ENCODE data around the gene GLIPR1L2.
"Not testable (repeated sequence)": the region's sequence is repeated elsewhere in the genome, so short reads cannot be mapped to it uniquely, and the experiment has no call there.

GLIPR1L2 gene

DNA sequence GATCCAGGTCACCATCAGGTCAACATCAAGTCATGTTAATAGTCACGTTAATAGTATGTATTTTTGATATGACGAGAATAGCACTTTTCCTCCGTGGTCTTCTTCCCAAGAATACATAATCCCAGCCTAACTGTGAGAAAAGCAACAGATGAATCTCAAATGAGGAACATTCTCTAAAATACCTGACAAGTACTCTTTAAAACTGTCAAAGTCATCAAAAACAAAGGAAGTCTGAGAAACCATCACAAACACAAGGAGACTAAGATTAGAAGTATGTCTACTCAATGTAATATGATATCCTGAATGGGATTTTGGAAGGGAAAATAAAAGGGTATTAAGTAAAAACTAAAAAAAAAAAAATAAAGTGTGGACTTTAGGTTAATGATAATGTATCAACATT is 52.8 kb downstream of the GLIPR1L2 start:
- H3K4me1 Mint-ChIP-seq (ENCODE audit: low read depth) = no peaks in the 10 kb centered on the region
- H3K4me3 Mint-ChIP-seq = no peak overlapping the region
- no peak overlapping the region for H3K27ac Mint-ChIP-seq
- H3K36me3 Mint-ChIP-seq = peaks cover 6% of the 10 kb centered on the region
- peaks cover 7% of the 10 kb centered on the region for H3K27me3 Mint-ChIP-seq
- H3K9me3 Mint-ChIP-seq (ENCODE audit: low read depth) = peaks cover 5% of the 10 kb centered on the region

DNA sequence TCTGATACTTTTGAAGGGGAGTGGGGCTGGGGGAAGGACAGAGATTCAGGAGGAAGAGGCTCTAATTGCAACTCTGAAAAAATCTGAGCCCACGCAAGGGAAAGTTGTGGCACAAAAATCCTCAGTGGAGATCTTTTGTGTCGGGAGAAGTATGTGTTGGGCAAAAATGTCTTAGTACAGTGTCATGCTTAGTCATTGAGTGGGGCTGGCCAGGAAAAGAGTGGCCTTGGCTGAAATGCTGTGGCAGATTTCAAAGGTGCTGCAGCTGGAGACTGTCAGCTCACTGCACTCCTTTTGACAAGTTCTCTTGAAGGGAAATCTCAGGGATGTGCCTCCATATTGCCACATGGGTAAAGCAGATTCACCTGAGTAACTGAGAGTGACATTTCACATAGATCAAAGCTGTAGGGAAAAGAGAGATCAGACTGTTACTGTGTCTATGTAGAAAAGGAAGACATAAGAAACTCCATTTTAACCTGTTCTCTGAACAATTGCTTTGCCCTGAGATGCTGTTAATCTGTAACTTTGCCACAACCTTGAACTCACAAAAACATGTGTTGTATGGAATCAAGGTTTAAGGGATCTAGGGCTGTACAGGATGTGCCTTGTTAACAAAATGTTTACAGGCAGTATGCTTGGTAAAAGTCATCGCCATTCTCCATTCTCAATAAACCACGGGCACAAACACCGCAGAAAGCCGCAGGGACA is 53.7 kb downstream of the GLIPR1L2 start:
- Mint-ChIP-seq H3K9me3 (ENCODE audit: low read depth) (peaks cover 5% of the 10 kb centered on the region), H3K27me3 (peaks cover 7% of the 10 kb centered on the region), H3K4me3 (no peak overlapping the region), H3K36me3 (peaks cover 6% of the 10 kb centered on the region), H3K27ac (no peak overlapping the region), H3K4me1 (ENCODE audit: low read depth) (no peaks in the 10 kb centered on the region)

DNA sequence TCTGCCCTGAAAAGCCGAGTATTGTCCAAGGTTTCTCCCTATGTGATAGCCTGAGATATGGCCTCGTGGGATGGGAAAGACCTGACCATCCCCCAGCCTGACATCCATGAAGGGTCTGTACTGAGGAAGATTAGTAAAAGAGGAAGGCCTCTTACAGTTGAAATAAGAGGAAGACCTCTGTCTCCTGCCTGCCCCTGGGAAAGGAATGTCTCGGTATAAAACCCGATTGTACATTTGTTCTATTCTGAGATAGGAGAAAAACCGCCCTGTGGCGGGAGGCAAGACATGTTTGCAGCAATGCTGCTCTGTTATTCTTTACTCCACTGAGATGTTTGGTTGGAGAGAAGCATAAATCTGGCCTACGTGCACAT is 54.2 kb downstream of the GLIPR1L2 start:
- H3K27ac Mint-ChIP-seq; H3K36me3 Mint-ChIP-seq; H3K27me3 Mint-ChIP-seq; H3K9me3 Mint-ChIP-seq (ENCODE audit: low read depth); H3K4me1 Mint-ChIP-seq (ENCODE audit: low read depth); H3K4me3 Mint-ChIP-seq: not testable (repeated sequence)

DNA sequence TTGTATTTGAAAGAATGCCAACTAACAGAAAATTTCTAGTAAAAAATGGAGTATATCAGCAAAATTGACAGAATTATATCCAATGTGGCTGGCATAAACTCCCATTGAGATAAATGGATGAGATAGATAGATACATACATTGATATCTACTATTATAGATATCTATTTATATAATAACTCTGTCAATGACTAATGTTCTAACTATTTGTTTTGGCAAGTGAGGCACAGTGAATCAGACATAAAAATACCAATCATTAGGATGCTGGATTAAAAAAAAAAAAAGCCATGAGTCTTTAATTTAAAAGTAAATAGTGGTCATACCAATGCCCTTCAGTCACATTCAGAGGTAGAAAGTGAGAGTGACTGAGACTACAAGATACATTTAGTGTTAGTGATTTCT is 56.0 kb downstream of the GLIPR1L2 start:
- Mint-ChIP-seq H3K4me1 (ENCODE audit: low read depth) (no peaks in the 10 kb centered on the region), H3K27me3 (peaks cover 7% of the 10 kb centered on the region), H3K9me3 (ENCODE audit: low read depth) (no peaks in the 10 kb centered on the region), H3K27ac (no peak overlapping the region), H3K4me3 (no peak overlapping the region), H3K36me3 (no peaks in the 10 kb centered on the region)

DNA sequence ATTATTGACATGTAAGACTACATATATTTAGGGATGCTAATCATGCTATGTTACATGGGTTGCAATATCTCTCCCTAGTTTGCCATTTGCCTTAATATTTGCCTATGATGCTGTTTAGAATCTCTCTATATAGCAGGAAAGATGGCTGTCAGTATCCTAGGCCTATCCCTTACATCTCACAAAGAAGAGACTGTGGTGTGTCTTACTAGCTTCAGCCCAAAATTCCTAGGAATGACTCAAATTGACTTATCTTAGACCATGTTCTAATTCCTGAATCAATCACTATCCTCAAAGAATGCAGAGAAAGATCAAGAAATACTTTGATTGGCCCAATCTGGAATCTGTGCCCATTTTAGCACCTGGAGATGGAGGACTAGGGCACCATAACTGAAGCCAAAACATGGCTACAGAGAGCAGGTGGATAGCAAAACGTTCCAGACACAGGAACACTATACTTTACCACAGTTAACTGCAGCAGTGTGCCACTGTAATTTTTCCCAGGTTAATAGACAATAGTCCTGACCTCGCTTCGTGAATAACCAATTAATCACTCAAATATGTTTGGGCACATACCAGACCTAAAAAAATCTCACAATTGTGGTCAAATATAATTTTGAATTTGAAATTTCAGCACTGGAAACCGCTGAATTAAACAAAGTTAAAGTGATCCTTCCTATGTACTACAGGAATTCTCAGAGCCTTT is 57.0 kb downstream of the GLIPR1L2 start:
- H3K9me3 Mint-ChIP-seq (ENCODE audit: low read depth) = no peaks in the 10 kb centered on the region
- peaks cover 7% of the 10 kb centered on the region for H3K27me3 Mint-ChIP-seq
- no peak overlapping the region for H3K27ac Mint-ChIP-seq
- H3K4me3 Mint-ChIP-seq = no peak overlapping the region
- no peaks in the 10 kb centered on the region for H3K4me1 Mint-ChIP-seq (ENCODE audit: low read depth)
- no peaks in the 10 kb centered on the region for H3K36me3 Mint-ChIP-seq

DNA sequence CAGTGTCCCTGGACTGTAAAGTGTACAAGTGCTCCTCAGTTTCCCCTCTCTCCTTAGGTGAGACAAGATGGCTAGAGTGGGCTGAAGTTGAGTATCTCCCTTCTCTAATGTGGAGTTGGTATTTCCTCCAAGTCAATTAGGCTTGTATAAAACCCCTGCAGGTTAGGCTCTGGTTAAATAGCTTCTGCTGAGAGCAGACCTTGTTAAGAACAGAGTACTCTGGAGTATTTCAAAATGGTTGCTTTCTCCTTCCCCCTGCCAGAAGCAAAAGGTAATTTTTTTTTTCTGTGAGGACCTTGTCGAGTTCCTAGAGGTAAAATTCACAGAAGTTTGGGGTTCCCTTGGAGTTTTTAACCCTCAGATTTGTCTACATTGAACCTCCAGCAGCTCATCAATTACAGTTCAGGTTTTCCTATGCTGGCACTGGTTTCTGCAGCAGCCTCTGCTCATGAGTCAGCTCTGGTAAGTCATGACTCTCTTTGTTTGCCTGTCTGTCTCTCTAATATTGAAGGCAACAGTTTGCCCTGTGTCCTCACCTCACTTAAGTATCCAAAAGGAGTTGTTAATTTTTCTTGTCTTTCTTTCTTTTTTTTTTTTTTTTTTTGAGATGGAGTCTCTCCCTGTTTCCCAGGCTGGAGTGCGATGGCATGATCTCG is 61.9 kb downstream of the GLIPR1L2 start:
- Mint-ChIP-seq H3K27ac (no peak overlapping the region), H3K4me3 (no peak overlapping the region), H3K36me3 (no peaks in the 10 kb centered on the region), H3K27me3 (no peaks in the 10 kb centered on the region), H3K9me3 (ENCODE audit: low read depth) (no peaks in the 10 kb centered on the region), H3K4me1 (ENCODE audit: low read depth) (peaks cover 13% of the 10 kb centered on the region)

DNA sequence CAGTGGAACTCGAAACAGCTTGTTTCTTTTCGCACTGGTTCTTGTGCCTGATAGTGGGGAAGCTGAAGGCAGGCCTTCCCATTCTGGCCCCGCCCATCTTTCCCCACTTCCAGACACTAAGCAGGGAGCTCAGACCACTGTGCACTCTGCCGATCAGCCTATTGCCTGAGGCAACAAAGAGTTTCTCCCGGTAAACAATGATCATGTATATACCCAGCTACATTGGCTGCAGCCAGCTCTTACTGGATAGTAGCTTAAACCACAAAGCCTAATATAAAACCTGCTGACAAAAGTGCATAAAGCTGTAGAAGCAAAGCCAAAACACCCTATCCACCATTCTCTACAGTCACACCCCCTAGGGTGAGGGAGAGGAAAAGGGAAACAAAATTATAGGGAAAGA is 65.0 kb downstream of the GLIPR1L2 start:
- Mint-ChIP-seq H3K27me3 (no peaks in the 10 kb centered on the region), H3K4me3 (no peak overlapping the region), H3K9me3 (ENCODE audit: low read depth) (no peaks in the 10 kb centered on the region), H3K4me1 (ENCODE audit: low read depth) (peaks cover 30% of the 10 kb centered on the region), H3K27ac (no peak overlapping the region), H3K36me3 (no peaks in the 10 kb centered on the region)

DNA sequence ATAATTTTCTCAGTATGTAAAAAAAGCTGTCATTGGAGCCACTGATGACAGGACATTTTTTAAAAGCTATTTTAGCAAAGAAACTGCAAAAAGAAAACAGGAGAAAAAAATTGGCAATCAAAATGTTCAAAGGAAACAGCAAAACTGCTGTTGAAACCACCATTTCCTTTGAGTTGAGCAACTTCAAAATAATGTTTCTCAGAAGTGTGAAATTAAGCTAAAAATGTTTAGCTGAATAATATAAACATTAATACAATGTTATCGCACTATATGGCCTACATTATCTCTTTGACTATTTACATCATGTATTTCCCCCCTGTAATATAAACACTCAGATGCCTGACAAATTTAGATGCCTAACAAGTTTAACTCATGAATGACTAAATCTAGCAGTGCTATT is 66.3 kb downstream of the GLIPR1L2 start:
- H3K9me3 Mint-ChIP-seq (ENCODE audit: low read depth) = no peaks in the 10 kb centered on the region
- no peak overlapping the region for H3K27ac Mint-ChIP-seq
- H3K4me1 Mint-ChIP-seq (ENCODE audit: low read depth) = peaks cover 33% of the 10 kb centered on the region

DNA sequence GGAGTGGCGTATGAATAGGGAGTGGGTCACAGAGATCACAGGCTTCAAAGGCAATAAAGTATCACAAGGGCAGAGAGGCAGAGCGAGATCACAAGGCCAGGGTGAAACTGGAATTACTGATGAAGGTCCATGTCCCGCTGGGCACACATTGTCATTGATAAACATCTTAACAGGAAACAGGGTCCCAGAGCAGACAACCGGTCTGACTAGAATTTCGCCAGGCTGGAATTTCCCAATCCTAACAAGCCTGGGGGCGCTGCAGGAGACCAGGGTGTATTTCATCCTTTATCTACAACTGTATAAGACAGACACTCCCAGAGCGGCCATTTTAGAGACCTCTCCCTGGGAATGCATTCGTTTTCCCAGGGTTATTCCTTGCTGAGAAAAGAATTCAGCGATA is 67.0 kb downstream of the GLIPR1L2 start:
- not testable (repeated sequence) for H3K27me3 Mint-ChIP-seq; H3K9me3 Mint-ChIP-seq (ENCODE audit: low read depth); H3K4me3 Mint-ChIP-seq; H3K36me3 Mint-ChIP-seq; H3K27ac Mint-ChIP-seq
- peaks cover 33% of the 10 kb centered on the region for H3K4me1 Mint-ChIP-seq (ENCODE audit: low read depth)

More for the DNA sequence above, 66.3 kb downstream of the GLIPR1L2 start:
- Mint-ChIP-seq H3K27me3 (no peaks in the 10 kb centered on the region), H3K4me3 (no peak overlapping the region), H3K36me3 (no peaks in the 10 kb centered on the region)

DNA sequence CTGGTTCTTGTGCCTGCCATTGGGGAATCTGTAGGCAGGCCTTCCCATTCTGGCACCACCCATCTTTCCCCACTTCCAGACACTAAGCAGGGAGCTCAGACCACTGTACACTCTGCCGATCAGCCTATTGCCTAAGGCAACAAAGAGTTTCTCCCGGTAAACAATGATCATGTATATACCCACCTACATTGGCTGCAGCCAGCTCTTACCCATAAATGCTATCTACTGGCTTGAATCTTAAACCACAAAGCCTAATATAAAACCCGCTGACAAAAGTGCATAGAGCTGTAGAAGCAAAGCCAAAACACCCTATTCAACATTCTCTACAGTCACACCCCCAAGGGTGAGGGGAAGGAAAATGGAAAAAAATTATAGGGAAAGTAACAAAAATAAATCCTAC is 68.9 kb downstream of the GLIPR1L2 start:
- peaks cover 33% of the 10 kb centered on the region for H3K4me1 Mint-ChIP-seq (ENCODE audit: low read depth)
- H3K27me3 Mint-ChIP-seq = no peaks in the 10 kb centered on the region
- H3K4me3 Mint-ChIP-seq = no peak overlapping the region
- no peak overlapping the region for H3K27ac Mint-ChIP-seq
- H3K9me3 Mint-ChIP-seq (ENCODE audit: low read depth) = no peaks in the 10 kb centered on the region
- H3K36me3 Mint-ChIP-seq = no peaks in the 10 kb centered on the region

DNA sequence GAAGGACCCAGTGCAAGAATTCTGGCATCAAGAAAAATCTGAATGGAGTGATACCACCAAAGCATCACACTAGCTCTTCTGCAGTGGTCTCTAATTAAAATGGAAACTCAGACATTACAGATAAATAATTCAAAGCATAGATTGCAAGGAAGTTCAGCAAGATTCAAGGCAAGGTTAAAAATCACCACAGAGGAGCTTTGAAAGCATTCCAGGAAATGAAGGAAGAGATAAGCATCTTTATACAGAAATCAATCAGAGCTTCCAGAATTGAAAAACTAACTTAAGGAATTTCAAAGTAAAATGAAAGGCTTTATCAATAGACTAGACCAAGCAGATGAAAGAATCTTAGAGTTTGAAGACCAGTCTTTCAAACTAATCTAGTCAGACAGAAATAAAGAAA is 69.3 kb downstream of the GLIPR1L2 start:
- Mint-ChIP-seq H3K4me3 (no peak overlapping the region), H3K4me1 (ENCODE audit: low read depth) (peaks cover 33% of the 10 kb centered on the region), H3K36me3 (no peaks in the 10 kb centered on the region), H3K9me3 (ENCODE audit: low read depth) (no peaks in the 10 kb centered on the region), H3K27ac (no peak overlapping the region), H3K27me3 (no peaks in the 10 kb centered on the region)

DNA sequence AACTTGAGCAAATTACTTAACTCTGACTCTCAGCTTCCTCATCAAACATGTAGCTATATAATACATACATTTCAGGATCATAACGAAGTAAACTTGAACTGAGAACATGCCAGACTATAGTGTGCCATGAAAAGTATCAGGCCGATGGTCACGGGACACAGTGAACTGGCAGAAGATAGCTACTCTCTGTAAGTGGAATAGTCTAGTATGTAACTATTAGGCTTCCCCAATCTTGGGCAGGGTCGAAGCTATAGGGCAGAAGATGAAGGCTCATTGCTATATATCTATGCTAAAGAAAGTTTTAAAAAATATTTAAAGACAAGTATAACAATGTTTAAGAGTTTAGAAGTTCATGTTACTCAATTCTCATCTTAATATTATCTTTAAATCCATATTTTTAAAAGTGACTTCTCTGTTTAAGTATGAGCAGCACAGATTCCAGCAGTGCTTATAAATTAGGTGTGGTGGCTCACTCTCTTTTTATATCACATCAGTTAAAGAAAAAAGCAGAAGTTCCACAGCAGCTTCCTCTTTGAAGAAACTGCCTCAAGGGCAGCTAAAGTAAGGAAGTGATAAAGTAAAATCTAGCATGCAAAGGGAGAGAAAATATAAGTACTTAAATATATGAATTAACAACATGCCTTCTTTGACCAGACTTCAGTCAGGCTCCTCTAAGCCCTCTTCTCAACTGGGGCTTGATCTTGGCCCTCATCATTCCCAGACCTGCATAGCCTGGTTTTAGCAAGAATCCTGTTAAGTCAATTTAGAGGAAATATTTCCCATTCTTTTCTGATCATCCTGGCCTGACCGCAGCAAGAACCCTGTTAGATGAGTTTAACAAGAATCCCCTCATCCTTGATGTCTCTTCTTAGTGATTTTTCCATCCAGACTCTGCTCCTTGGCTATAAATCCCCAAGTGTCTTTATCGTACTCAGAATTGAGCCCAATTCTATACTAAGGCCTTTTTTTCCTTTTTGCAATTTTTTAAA is 81.3 kb downstream of the GLIPR1L2 start:
- no peaks in the 10 kb centered on the region for H3K36me3 Mint-ChIP-seq
- H3K4me3 Mint-ChIP-seq = no peak overlapping the region
- no peaks in the 10 kb centered on the region for H3K27me3 Mint-ChIP-seq
- no peaks in the 10 kb centered on the region for H3K9me3 Mint-ChIP-seq (ENCODE audit: low read depth)
- peaks cover 11% of the 10 kb centered on the region for H3K4me1 Mint-ChIP-seq (ENCODE audit: low read depth)
- H3K27ac Mint-ChIP-seq = no peak overlapping the region

DNA sequence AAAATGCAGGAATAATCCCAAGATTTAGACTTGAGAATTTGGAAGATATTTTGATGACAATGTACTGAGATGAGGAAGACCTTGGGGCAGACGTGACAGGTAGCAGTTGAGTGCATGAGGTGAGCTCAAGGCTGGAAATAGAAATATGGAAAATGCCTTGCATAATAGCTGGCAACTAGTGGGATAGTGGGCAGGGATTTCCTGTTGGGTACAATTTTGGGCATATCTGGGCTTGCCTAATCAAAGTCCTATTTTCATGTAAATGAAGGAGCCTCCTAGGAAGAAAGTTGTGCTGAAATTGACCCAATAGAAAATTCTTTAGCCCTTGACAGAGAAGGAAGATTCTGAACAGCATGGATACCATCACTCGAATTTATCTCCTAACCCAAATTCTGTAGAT is 83.2 kb downstream of the GLIPR1L2 start:
- Mint-ChIP-seq H3K27me3 (no peaks in the 10 kb centered on the region), H3K4me1 (ENCODE audit: low read depth) (peaks cover 30% of the 10 kb centered on the region), H3K36me3 (no peaks in the 10 kb centered on the region), H3K9me3 (ENCODE audit: low read depth) (no peaks in the 10 kb centered on the region), H3K27ac (no peak overlapping the region), H3K4me3 (no peak overlapping the region)

DNA sequence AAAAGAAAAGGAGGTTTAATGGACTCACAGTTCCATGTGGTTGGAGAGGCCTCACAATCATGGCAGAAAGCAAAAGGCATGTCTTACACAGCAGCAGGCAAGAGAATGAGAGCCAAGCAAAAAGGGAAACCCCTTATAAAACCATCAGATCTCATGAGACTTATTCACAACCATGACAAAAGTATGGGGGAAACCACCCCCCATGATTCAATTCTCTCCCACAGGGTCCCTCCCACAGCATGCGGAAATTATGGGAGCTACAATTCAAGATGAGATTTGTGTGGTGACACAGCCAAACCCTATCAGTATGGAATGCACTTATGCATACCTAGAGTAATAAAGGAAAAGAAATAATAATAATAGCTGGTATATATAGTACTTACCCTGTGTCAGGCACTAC is 85.2 kb downstream of the GLIPR1L2 start:
- Mint-ChIP-seq H3K27ac (no peak overlapping the region), H3K4me3 (no peak overlapping the region), H3K27me3 (no peaks in the 10 kb centered on the region), H3K36me3 (no peaks in the 10 kb centered on the region), H3K4me1 (ENCODE audit: low read depth) (peaks cover 49% of the 10 kb centered on the region), H3K9me3 (ENCODE audit: low read depth) (no peaks in the 10 kb centered on the region)

DNA sequence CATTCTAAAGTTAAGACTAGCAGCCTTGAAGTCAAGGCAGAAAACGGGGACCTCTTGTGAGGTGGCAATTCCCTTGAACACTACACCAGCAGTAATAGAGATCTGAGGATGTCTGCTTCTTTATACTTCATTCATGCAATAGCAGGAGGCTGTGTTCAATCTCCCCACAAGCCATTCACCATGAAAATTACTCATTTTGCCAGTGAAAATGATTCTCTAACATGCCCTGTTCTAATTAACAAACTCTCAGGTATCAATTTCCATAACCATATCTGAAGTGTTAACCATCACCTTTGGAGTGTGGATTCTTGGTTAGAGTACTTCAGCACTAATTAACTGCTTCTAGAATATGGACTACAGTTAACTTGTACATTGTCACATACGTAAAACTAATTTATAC is 86.2 kb downstream of the GLIPR1L2 start:
- Mint-ChIP-seq H3K27me3 (no peaks in the 10 kb centered on the region), H3K9me3 (ENCODE audit: low read depth) (no peaks in the 10 kb centered on the region), H3K4me1 (ENCODE audit: low read depth) (peaks cover 60% of the 10 kb centered on the region), H3K36me3 (no peaks in the 10 kb centered on the region), H3K4me3 (no peak overlapping the region), H3K27ac (peak overlapping the region; percentile 80)
